Muscle layer of duodenum (tissue), 2 donors: ENCODE measurements around the gene HCRT.
"Not testable (repeated sequence)": the region's sequence is repeated elsewhere in the genome, so short reads cannot be mapped to it uniquely, and the experiment has no call there.

Experiments used
- H3K27ac ChIP-seq: one replicate; pipeline ENCODE4 v1.7.0; 2013; ENCODE audit warnings: mild to moderate bottlenecking, low read length
- H3K27me3 ChIP-seq: one replicate; pipeline ENCODE4 v1.7.0; 2013; ENCODE audit warnings: low read depth, mild to moderate bottlenecking, control low read depth, low read length
- H3K36me3 ChIP-seq, 2 donors: one replicate each; pipeline ENCODE4 v1.7.0; 2013; ENCODE audit warnings: low read length in 2 of 2, control low read depth in 1 of 2, mild to moderate bottlenecking in 1 of 2; ENCODE audit not compliant: insufficient read depth in 2 of 2, control insufficient read depth in 1 of 2
- H3K4me1 ChIP-seq, 2 donors: one replicate each; pipeline ENCODE4 v1.7.0; 2013; ENCODE audit warnings: low read length in 2 of 2, mild to moderate bottlenecking in 2 of 2, control low read depth in 1 of 2, moderate library complexity in 1 of 2; ENCODE audit not compliant: insufficient read depth in 2 of 2, control insufficient read depth in 1 of 2
- H3K4me3 ChIP-seq, 2 donors: one replicate each; pipeline ENCODE4 v1.7.0; 2013; ENCODE audit warnings: low read length in 2 of 2, low read depth in 1 of 2, mild to moderate bottlenecking in 1 of 2
- H3K9me3 ChIP-seq, 2 donors: one replicate each; pipeline ENCODE4 v1.7.0; 2013; ENCODE audit warnings: low read length in 2 of 2, control low read depth in 1 of 2, mild to moderate bottlenecking in 1 of 2; ENCODE audit not compliant: control insufficient read depth in 1 of 2
- donor health status: healthy.

The HCRT gene

GRCh38 chr17:42212382-42212781, 27.1 kb upstream of the HCRT start:
- no peak overlapping the region for H3K4me3 ChIP-seq
- no peak overlapping the region for H3K27ac ChIP-seq

GRCh38 chr17:42211921-42212341, 26.7 kb upstream of the HCRT start:
- not testable (repeated sequence) for H3K4me1 ChIP-seq, H3K9me3 ChIP-seq, H3K27me3 ChIP-seq, H3K4me3 ChIP-seq, H3K27ac ChIP-seq
- peaks cover 40 to 82% of the 10 kb centered on the region in 2 donors for H3K36me3 ChIP-seq

More at GRCh38 chr17:42212382-42212781, 27.1 kb upstream of the HCRT start:
- Histone ChIP-seq H3K27me3 (no peaks in the 10 kb centered on the region), H3K36me3 (peaks cover 41 to 83% of the 10 kb centered on the region in 2 donors), H3K4me1 (no peaks in the 10 kb centered on the region), H3K9me3 (no peaks in the 10 kb centered on the region)

GRCh38 chr17:42210046-42210445, 24.8 kb upstream of the HCRT start:
- H3K4me3 ChIP-seq = no peak overlapping the region
- peaks cover 32 to 81% of the 10 kb centered on the region in 2 donors for H3K36me3 ChIP-seq
- no peaks in the 10 kb centered on the region for H3K4me1 ChIP-seq
- no peak overlapping the region for H3K27ac ChIP-seq
- H3K9me3 ChIP-seq = no peaks in the 10 kb centered on the region
- no peaks in the 10 kb centered on the region for H3K27me3 ChIP-seq

GRCh38 chr17:42206153-42206612, 20.9 kb upstream of the HCRT start:
- H3K27ac ChIP-seq, H3K4me1 ChIP-seq, H3K9me3 ChIP-seq, H3K27me3 ChIP-seq, H3K4me3 ChIP-seq: not testable (repeated sequence)
- H3K36me3 ChIP-seq = peaks cover 28 to 87% of the 10 kb centered on the region in 2 donors

- H3K4me1 ChIP-seq = no peaks in the 10 kb centered on the region
- H3K36me3 ChIP-seq = peaks cover 22 to 74% of the 10 kb centered on the region in 2 donors
- no peak overlapping the region for H3K4me3 ChIP-seq
- no peak overlapping the region for H3K27ac ChIP-seq
- no peaks in the 10 kb centered on the region for H3K27me3 ChIP-seq
- H3K9me3 ChIP-seq = no peaks in the 10 kb centered on the region
Measured at GRCh38 chr17:42203354-42203753, 18.1 kb upstream of the HCRT start.

GRCh38 chr17:42202696-42203095, 17.4 kb upstream of the HCRT start:
- Histone ChIP-seq H3K27me3 (no peaks in the 10 kb centered on the region), H3K4me3 (no peak overlapping the region), H3K36me3 (peaks cover 20 to 72% of the 10 kb centered on the region in 2 donors), H3K4me1 (no peaks in the 10 kb centered on the region), H3K27ac (no peak overlapping the region), H3K9me3 (no peaks in the 10 kb centered on the region)

GRCh38 chr17:42202159-42202558, 16.9 kb upstream of the HCRT start:
- H3K27ac ChIP-seq = no peak overlapping the region
- no peaks in the 10 kb centered on the region for H3K4me1 ChIP-seq
- no peak overlapping the region for H3K4me3 ChIP-seq
- no peaks in the 10 kb centered on the region for H3K27me3 ChIP-seq
- H3K36me3 ChIP-seq = peaks cover 15 to 67% of the 10 kb centered on the region in 2 donors
- H3K9me3 ChIP-seq = no peaks in the 10 kb centered on the region

- peak overlapping the region; percentile 14 for H3K27ac ChIP-seq
- no peak overlapping the region for H3K4me3 ChIP-seq
- no peaks in the 10 kb centered on the region for H3K4me1 ChIP-seq
- no peaks in the 10 kb centered on the region for H3K9me3 ChIP-seq
- peaks cover 14 to 65% of the 10 kb centered on the region in 2 donors for H3K36me3 ChIP-seq
- no peaks in the 10 kb centered on the region for H3K27me3 ChIP-seq
Measured at GRCh38 chr17:42201458-42201772, 16.2 kb upstream of the HCRT start.

GRCh38 chr17:42200706-42201457, 15.6 kb upstream of the HCRT start:
- no peak overlapping the region for H3K4me3 ChIP-seq
- H3K36me3 ChIP-seq = peaks cover 14 to 60% of the 10 kb centered on the region in 2 donors
- H3K4me1 ChIP-seq = no peaks in the 10 kb centered on the region
- H3K27me3 ChIP-seq = no peaks in the 10 kb centered on the region
- peak overlapping the region; percentile 14 for H3K27ac ChIP-seq
- H3K9me3 ChIP-seq = no peaks in the 10 kb centered on the region

- H3K27me3 ChIP-seq = no peaks in the 10 kb centered on the region
- no peaks in the 10 kb centered on the region for H3K9me3 ChIP-seq
- H3K36me3 ChIP-seq = peaks cover 14 to 47% of the 10 kb centered on the region in 2 donors
- H3K4me3 ChIP-seq = no peak overlapping the region
- H3K4me1 ChIP-seq = no peaks in the 10 kb centered on the region
- no peak overlapping the region for H3K27ac ChIP-seq
Measured at GRCh38 chr17:42199416-42200011, 14.3 kb upstream of the HCRT start.

GRCh38 chr17:42198897-42199296, 13.6 kb upstream of the HCRT start:
- peak overlapping the region; percentile 31 for H3K27ac ChIP-seq
- peaks cover 8 to 41% of the 10 kb centered on the region in 2 donors for H3K36me3 ChIP-seq

More at GRCh38 chr17:42198897-42199296, 13.6 kb upstream of the HCRT start:
- Histone ChIP-seq H3K4me3 (no peak overlapping the region), H3K27me3 (no peaks in the 10 kb centered on the region), H3K9me3 (no peaks in the 10 kb centered on the region), H3K4me1 (peaks cover 0 to under 1% of the 10 kb centered on the region in 2 donors)
